HG02623 (cell line): Measurements from ENCODE around the gene SEC14L2.

Source experiments
- ATAC-seq: cut with Tn5 transposase; IDR thresholded peaks from one replicate; pipeline ENCODE4 v1.9.1; 2021; ENCODE audit warnings: moderate library complexity; ENCODE audit not compliant: unreplicated experiment

SEC14L2 gene

DNA sequence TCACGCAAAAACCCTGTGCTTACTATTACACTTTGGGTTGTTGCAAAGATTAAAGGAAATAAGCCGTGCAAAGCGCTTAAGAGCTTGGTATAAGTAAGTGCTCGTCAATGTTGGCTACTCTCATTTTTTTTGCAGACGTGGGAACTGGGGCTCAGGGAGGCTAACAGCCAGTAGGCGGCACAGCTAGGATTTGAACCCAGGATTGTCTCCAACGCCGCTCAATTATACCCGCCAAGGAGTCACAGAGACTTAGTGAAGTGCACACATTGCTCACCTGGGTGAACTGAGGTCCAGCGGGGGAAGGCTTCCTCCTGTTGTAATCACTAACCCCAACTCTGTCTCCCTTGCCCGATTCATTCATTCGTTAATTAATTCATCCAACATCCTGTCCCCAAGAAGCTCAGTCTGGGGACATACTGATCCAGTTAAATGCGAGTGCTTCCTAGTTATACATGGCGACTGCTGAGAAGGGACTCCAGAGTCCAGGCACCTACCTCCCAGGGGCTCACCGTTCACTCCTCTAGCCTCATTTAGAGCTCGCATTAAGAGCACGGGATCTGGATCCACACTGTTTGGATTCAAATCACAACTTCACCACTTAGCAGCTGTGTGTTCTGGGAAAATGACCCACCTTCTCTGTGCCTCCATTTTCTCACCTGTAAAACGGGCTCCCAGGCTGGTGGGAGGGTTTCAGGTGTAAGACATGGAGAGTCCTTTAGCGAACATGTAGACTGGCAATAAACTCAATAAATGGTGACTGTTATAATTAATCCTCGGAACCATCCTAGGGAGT, 27.9 kb downstream of the SEC14L2 start:
- no peak for ATAC-seq

DNA sequence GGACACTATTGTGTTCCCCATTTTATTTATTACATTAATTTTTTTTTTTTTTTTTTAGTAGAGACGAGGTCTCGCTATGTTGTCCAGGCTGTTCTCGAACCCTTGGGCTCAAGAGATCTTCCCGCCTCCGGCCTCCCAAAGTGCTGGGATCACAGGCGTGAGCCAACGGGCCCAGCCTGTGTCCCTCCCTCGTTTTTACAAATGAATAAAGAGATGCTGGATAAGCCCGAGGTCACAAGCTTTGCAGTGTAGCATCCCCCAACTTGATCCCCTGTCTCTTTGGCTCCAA, 28.5 kb downstream of the SEC14L2 start:
- ATAC-seq = no peak

DNA sequence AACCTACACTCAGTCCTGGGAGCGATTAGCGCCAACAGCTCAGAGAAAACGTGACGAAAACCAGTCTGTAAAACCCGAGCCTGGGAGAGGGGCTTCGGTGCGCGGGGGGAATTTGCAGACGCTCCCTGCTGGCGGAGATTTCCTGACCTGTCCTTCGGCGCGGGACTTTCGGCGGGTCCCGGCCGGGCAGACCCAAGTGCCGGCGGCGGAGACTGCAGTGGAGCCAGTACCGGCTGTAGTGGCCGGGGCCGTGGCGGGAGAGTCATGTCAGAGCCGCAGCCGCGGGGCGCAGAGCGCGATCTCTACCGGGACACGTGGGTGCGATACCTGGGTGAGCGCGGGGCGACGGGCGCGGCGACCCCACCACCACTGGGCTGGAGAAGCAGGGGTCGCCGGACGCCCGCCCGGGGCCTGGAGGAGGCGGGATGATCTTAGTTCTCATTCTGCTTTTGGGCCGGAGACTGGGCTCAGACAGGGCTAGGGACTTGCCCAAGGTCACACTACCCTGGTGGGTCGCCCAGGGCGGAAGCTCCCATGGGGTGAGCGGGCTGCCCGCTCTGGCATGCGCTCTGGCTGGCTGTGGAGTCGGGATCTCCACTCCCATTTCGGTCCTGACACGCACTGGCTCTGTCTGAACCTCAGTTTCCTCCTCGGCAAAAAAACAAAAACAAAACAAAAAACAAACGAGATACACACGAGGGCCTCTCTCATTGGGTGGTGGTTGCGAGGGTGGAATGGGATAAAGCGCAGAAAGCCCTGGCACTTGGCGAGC, 29.0 kb downstream of the SEC14L2 start, which contains the start of gene MTFP1:
MTFP1 (plus strand) TSS at position 153 of the 772 bp plus-strand sequence; CDS start at position 265, 112 bp downstream.
- ATAC-seq = no peak

DNA sequence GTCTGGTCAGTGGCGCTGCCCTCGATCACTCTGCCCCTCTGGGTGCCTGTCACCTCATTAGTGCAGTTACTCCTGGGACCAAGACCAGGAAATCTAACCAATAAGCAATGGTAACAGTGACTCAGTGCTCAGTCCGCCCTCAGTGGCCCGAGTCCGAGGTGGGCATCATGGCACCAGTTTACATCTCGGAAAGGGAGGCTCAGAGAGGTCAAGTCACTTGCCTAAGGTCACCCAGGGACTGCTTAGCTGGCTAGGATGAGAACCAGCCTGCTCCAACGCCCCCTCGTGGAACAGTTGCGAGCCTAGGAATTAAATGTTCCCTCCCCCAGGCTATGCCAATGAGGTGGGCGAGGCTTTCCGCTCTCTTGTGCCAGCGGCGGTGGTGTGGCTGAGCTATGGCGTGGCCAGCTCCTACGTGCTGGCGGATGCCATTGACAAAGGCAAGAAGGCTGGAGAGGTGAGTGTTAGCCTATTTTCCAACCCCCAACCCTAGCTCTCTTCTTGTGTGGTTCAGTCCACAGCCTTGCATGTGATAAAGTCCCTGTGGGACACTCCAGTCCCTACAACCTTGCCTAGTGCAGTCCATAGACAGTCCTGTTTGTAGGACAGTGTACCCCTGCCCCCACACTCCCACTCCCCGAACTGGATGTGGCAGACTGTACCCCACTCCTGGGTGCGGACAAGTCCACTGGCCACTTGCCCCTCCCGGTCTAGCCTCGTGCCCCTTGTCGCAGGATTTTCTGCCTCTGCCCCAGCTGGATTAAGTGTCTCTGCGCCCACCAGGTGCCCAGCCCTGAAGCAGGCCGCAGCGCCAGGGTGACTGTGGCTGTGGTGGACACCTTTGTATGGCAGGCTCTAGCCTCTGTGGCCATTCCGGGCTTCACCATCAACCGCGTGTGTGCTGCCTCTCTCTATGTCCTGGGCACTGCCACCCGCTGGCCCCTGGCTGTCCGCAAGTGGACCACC, 29.9 kb downstream of the SEC14L2 start:
- ATAC-seq = no peak

DNA sequence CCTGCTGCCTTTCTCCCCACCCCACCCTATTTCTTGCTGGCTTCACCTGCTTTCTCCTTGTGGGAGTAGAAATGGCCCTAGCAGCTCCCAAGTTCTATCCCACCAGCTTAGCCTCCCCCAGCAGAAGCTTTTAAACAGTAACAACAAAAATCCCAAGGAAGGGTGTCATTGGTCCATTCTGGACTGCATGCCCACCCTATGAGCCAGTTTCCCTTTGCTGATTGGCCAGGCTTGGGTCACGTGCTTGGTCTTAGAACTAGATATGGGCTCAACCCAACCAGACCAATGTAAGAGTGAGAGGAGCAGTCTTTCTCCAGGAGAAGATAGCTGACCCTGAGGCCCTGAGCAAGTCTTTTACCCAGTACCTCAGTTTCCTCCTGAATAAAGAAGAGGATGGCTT, 31.1 kb downstream of the SEC14L2 start:
- ATAC-seq = no peak

DNA sequence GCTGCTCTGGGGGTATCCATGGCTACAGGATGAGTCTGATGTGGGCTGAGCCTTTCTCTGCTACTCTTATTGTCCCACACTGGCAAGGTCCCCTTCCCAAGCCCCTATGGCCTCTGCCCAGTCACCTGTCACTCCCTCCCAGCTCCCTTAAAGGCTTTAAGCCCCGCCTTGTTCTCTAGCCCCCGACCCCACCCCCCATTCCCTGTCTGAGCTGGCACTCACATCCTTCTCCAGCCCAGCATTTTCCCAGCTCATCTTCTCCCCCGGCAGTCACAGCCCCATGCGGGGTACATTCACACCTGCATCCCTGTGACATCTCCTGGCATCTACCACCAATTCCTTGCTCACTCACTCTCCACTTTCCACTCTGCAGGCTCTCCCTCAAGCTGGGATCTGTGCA, 33.1 kb downstream of the SEC14L2 start:
- ATAC-seq = no peak

DNA sequence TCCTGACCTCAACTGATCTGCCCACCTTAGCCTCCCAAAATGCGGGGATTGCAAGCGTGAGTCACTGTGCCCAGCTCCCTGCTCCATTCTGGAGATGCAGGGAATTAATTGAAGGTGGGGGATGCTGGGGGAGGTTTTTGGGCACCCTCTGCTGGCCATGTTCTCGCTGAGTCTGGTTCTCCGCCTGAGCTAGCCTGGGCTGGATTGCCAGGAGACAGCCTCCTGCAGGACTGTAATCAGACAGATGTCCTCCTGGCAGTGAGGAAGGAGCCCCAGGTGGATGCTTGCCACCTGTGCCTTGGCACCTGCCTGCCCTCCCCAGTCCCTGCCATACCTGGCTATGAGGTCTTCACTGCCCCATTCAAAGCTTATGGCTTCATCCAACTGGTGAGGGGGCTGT, 34.1 kb downstream of the SEC14L2 start:
- ATAC-seq = no peak

DNA sequence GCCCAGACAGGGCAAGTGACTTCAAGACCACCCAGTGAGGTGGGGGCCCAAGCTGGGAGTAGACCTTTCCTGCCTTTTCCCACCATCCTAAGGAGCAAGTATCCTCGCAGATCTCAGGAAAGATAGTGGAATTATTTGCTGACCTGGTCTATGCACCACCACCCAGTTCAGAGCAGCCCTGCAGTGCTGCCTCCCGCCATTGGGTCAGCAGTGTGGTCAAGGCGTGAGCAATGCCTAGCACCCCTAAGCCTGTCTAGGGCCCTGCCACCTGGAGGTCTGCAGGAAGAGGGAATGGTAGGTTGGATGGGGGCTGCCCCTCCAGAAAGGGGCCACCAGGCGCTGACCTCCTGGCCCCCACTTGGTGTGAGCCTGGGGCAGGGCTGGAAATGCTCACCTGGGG, 35.3 kb downstream of the SEC14L2 start:
- no peak for ATAC-seq

DNA sequence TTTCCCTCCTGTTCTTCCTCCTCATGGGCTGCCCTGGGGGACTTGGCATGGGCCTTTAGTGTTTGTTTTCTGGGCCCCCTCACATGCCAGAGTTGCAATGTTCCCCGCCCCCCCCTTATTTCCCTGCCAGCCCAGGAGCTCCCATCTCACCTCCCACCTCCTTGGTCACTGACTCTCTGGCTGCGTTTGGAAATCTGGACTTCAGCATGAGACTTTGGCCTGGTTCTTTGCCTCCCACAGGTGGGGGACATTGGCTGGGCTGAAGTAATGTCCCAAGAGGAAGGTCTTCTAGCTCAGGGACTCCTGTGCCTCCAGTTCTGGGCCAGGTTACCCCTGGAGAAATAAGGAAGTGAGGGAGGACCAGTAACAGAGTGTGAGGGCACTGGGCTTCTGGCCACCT, 35.7 kb downstream of the SEC14L2 start:
- no peak for ATAC-seq

DNA sequence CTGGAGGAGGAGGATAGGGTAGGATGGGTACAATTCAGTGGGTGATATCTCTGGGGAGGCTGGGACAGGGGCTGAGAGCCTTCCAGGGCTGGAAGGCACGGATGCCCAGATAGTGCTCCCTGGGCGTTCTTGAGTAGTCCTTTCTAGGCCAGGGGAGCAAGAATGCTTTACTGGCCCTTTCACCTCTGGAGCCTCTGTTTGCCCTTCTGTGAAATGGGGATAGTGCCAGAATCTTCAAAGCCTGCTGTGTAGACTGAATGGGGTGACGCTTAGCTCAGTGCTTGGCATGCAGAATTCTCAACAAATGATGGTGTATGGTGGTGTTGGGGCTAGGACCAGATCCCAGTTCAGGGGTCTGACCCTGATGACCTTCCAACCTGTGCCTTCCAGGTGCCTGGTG, 36.4 kb downstream of the SEC14L2 start:
- no peak for ATAC-seq

DNA sequence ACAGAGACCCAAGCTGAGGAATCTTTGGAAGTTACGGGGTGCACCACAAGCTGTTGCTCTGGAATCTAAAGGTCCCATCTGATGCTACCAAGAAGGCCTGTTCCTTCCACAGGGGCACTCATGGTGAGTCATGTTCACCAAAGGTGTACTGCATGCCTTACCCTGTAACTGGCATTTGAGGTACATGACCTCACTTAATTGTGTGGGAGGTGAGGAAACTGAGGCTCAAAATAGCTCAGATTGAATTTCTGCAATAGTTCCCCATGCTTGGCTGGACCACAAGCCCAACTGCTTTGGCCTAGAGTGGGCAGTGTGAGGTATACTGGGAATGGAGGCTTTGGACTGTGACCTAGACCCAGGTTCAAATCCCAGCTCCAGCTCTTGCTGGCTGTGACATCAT, 37.0 kb downstream of the SEC14L2 start:
- no peak for ATAC-seq

DNA sequence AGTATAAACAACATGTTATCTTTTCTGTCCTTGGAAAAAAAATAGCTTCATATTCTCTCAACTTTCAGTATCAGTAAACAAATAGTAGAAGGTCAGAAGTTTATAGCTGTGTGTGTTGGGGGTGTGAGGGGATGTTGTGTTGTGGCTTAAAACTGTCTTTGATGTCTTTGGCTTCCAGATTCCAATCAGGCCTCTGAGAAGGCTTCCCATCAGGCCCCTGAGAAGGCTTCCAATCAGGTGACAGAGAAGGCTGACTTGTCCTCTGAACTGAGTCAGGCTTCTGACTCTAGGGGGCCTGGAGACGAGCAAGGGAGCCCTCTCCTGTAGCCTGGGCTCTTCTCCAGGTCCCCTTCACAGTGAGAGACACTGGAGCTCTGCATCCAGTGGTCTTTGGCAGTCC, 38.0 kb downstream of the SEC14L2 start:
- ATAC-seq = no peak

DNA sequence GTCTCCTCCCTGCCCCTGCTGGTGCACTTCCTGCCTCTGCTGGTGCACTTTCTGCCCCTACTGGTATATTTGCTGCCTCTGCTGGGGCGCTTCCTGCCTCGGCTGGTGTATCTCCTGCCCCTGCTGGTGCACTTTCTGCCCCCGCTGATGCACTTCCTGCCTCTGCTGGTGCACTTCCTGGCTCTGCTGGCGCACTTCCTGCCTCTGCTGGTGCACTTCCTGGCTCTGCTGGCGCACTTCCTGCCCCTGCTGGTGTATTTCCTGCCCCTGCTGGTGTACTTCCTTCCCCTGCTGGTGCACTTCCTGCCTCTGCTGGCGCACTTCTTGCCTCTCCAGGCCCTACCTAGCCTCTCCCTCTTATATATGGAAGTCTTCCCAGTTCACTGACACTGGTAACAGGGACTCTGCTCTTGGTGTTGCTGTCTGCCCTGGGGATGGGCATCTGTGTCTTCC, 38.9 kb downstream of the SEC14L2 start:
- no peak for ATAC-seq

DNA sequence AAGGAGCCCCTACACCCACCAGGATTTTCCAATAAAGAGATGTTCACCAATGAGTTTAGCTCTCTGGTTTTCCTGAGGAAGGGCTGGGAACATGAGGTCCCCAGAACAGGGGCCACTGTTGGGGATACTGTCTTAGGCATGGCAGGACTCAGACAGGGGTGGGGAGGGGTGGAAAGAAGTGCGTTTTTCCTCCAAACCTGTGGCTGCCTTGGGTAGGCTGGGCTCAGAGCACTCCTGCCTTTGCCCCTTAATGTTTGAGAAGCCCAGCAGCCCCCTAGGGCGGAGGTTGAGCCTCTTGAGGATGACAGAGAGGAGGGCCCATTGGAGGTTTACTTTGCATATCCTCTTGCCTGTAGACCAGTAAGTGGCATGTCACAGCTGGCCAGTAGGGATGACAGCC, 39.4 kb downstream of the SEC14L2 start:
- ATAC-seq = no peak

DNA sequence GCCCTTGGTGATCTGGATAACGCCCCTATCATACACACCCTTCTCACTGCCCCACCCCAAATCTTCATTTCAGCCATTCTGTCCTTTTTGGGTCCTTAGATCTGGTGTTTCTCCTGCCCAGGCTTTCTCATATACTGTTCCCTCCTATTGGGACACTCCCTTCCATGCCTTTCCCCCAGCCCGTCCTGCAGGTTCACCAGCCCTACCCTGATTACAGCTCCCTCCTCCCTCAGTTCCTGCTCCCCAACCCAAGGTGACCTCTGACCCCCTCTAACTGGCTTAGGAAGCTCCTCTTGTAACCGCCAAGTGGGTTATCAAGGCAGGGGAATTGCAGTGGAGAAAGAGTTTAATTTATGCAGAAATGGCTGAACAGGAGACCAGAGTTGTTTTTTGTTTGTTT, 41.7 kb downstream of the SEC14L2 start:
- ATAC-seq = no peak

DNA sequence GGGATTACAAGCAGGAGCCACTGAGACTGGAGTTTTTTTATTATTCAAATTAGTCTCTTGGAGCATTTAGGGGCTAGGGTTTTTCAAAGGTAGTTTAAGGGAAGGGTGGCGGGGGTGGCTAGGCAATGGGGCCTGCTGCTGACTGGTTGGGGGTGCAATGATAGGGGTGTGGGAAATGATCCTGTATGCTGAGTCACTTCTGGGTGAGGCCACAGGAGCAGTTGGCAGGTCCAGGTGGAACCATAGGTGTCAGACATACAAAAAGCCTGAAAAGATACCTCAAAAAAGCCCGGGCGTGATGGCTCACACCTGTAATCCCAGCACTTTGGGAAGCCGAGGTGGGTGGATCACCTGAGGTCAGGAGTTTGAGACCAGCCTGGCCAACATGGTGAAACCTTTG, 42.4 kb downstream of the SEC14L2 start:
- ATAC-seq = no peak

DNA sequence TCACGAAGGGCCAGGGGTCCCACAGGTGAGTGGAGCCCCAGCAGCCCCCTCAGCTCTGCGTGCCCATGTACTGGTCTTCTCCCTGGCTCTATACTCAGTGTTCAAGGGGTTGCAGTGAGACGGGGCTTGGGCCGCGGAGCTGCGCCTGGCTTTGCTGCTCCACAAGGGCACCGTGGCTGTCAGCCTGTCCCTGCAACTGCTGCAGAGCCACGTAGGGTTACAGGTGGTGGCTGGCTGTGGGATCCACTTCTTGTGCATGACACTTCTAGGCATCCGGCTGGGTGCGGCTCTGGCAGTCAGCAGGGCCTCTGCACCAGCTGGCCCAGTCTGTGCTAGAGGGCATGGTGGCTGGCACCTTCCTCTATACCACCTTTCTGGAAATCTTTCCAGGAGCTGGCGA, 43.0 kb downstream of the SEC14L2 start:
- no peak for ATAC-seq

DNA sequence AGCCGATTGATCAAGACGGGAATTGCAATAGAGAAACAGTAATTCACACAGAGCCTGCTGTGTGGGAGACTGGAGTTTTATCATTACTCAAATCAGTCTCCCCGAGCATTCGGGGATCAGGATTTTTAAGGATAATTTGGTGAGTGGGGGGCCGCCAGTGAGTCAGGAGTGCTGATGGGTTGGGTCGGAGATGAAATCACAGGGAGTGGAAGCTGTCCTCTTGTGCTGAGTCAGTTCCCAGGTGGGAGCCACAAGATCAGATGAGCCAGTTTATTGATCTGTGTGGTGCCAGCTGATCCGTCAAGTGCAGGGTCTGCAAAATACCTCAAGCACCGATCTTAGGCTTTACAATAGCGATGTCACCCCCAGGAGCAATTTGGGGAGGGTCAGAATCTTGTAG, 44.3 kb downstream of the SEC14L2 start:
- ATAC-seq = no peak

DNA sequence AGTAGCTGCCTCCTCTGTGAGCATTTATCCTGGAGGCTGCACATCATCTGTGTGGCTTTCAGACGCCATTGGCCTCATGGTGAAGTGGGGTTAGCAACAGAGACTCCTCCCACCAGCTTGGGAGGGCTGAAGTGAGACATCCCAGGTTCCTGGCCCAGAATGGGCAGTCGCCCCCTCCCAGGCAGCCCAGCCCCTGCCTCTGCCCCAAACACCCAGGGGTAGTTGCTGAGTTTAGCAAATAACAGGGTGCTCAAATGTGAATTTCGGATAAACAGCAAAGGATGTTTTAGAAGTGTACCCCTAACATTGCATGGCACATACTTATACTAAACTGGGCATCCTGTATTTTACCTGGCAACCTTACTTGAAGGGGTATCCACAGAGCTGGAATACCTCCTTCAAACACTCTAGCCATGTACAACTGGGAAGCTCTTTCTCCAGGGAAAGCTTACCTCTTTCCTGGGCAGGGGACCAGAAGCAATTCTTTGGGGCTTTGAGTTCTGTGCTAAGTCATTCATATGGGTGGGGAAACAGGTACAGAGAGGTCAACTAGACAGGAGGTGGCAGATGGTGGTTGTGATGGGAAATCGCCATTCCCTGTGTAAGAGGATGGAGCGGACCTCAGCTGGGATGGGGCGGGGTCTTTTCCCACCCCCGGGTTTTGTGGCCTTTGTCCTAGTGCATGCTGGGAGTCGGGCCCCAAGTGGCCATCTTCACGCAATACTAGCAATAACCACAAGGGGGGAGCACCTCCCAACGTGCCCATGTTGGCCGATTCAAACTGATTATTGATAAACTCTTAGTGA, 48.0 kb downstream of the SEC14L2 start:
- no peak for ATAC-seq

DNA sequence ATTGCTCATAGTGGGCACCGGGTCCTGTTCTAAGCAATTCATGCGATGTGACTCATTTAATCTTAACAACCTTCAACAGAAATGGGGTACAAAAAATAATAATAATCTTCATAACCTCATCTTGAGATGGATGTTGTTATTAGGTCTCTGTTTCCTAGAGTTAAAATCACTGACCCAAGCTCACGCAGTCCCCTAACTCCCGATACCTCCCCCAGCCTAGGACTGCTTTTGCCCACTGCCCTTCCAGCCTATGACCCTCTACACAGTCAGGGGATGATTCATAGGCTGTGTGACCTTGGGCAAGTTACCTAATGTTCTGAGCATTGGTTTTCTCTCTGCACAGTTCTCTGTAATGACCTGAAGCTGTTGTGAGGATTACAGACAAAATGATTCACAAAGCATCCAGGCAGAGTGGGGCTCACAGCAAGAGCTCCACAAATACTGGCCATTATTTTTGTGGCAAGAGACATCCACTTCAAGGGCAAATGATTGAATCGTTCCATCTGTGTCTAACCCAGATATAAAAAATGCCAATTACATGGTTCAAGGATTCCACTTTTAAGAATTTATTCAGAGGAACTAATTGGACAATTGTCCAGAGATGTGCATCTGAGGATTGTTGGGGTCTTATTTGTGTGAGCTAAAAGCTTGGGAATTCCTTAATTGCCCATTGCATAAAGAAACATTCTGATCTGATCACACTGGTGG, 48.8 kb downstream of the SEC14L2 start:
- ATAC-seq = no peak
